Left lobe of liver (tissue), 2 donors: ENCODE measurements around the gene DNAH2. TPM values are rescaled to one million over a fixed set of nuclear protein-coding genes. Genes with fewer than 3 reads are reported as not detected.
A peak's percentile ranks its signal among the peaks of the same experiment; 100 is the strongest.

Experiments
- ATAC-seq: fragments of 200-7000 bp; cut with Tn5 transposase; one replicate; pipeline ENCODE4 v1.9.1; 2020; ENCODE audit warnings: mild to moderate bottlenecking, moderate library complexity
- DNase-seq: peaks from one replicate; pipeline ENCODE4 v3.0.0-alpha.2; 2020; ENCODE audit warnings: low spot score
- total RNA-seq: library from RNA; stranded (reverse); gene quantifications from one replicate; pipeline ENCODE4 v1.2.1, GENCODE V29; 2021
- donor health status: DM: no; HTN: no; CAD: no; lungs with moderate emphysema.
- donor health status: DM: no; HTN: yes; CAD: no.

DNAH2 gene
- total RNA-seq, 1 donor from 2014 or later, result 0.15 TPM

GRCh38 chr17:7837408-7838088 lies 120.0 kb downstream of the DNAH2 start:
- DNase-seq (no peak), ATAC-seq (no peak)

- no peak for ATAC-seq
- DNase-seq, result no peak
Observed at GRCh38 chr17:7838090-7839075, 120.8 kb downstream of the DNAH2 start.

DNA sequence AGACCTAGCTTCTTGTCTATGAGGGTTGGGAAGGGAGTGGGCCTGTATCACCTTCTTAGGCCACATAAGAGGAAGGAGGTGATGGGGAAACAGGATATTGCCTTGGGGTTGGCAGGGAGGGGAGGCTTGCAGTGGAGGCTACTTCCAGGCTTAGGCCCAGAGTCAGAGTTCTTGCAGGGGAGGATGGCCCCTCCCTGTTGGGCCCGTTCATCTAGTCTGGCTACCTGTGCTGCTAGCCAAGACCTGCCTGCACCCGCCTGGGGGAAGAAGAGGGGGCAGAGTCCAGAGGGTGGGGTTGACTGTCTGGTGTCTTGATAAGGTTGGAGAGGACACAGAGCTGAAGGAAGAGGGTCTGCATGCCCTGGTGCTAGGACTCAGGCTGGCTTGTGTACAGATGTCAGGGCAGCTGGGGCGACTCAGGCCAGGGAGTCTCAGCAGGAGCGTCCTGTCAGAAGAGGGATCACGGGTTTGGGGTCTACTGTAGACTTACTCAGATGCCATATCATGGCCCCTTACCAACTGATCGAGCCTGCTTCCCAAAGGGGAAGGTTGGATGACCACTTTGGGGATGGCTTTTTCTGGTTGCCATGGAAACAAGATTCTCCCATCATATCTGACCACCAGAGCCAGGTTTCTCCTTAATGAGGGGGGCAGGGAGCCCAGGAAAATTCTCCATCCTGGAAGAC lies 121.8 kb downstream of the DNAH2 start:
- ATAC-seq, result no peak
- DNase-seq, result no peak

DNA sequence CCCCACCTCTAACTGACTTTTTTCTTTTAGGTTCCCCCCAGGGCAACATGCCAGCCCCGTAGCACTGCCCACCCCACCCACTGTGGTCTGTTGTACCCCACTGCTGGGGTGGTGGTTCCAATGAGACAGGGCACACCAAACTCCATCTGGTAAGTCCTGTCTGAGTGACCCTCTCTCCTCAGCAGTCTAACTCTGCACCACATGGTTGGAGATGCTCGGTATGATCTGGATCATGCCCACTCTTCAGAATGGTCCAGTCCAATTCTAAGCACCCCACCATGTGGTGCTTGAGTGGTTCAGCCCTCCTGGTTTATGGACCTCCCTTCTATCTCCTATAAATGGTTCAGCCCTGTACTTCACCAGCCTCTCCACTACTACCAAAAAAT lies 122.3 kb downstream of the DNAH2 start:
- ATAC-seq (no peak), DNase-seq (no peak)

- DNase-seq, result no peak
- ATAC-seq, result no peak
Observed at GRCh38 chr17:7840441-7840840, 122.9 kb downstream of the DNAH2 start.

- ATAC-seq, result no peak
- no peak for DNase-seq
Observed at GRCh38 chr17:7840875-7841274, 123.3 kb downstream of the DNAH2 start.

GRCh38 chr17:7841396-7841914 lies 123.9 kb downstream of the DNAH2 start:
- ATAC-seq (peak; percentile 34), DNase-seq (peak; percentile 83)

GRCh38 chr17:7841915-7842379 lies 124.4 kb downstream of the DNAH2 start:
- peak; percentile 94 for DNase-seq
- ATAC-seq, result peak; percentile 61

- peak; percentile 2 for ATAC-seq
Observed at GRCh38 chr17:7842380-7843256, 125.1 kb downstream of the DNAH2 start.

GRCh38 chr17:7843257-7843535 lies 125.7 kb downstream of the DNAH2 start:
- DNase-seq (no peak), ATAC-seq (no peak)

More at GRCh38 chr17:7842380-7843256, 125.1 kb downstream of the DNAH2 start:
- DNase-seq, result peak; percentile 72

GRCh38 chr17:7843536-7844291 lies 126.2 kb downstream of the DNAH2 start:
- peak; percentile 91 for DNase-seq
- peak; percentile 61 for ATAC-seq

DNA sequence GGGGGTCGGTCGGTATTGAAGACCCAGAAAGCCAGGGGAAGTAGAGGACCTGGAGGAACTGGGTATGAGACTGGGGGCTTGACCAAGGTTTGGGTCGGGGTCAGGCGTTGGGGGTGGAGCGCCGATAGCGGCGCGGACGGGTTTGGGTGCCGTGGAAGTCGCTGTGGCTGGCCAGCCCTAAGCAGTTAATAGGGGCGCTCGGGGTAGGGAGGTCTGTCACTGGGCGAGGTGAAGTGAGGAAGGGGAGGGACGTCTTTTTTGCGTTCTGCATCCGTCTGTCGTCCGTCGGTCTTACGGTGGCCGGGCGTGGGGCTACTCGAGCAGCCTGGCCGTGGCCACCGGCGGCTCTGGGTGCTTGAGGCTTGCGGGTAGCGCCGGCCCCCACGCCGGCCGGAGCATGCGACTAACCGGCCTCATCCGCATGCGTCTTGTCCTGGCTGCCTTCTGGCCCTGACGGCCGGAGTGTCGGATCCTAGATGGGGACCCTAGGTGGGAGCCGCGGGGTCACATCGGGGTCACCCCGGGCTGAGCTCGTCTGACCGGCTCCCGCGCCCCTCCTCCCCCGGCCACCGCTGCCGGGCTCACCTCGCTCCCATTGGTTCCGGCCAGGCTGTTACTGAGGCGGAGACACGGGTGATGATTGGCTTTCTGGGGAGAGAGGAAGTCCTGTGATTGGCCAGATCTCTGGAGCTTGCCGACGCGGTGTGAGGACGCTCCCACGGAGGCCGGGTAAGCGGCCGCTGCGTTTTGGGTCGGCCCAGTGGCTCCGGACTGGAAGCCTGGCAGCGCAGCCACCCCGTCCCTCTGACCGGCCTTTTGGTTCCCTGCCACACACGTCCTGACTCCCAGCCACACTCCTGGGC lies 127.0 kb downstream of the DNAH2 start:
- ATAC-seq, result peak; percentile 64

DNA sequence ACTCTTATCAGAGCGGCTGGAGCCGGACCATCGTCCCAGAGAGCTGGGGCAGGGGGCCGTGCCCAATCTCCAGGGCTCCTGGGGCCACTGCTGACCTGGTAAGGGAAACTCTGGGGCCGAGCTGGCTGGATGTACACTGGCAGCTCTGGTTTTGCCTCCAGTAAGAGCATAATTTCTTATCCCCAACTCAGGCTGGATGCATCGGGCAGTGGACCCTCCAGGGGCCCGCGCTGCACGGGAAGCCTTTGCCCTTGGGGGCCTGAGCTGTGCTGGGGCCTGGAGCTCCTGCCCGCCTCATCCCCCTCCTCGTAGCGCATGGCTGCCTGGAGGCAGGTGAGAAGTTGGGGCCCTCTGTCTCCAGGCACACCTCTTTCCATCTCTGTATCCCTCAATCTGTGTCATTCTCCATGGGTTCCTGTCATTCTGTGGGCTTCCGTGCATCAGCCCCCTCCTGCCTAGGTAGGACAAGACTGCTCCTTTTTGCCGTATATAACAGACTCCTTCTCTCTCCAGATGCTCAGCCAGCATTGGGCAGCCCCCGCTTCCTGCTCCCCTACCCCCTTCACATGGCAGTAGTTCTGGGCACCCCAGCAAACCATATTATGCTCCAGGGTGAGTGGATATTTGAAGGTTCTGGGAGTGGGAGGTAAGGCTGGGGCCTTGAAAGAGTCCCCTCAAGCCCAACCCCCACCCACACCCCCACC lies 128.0 kb downstream of the DNAH2 start:
- DNase-seq, result no peak

More for the DNA sequence above, 127.0 kb downstream of the DNAH2 start:
- DNase-seq, result peak; percentile 93

GRCh38 chr17:7846063-7846735 lies 128.7 kb downstream of the DNAH2 start:
- no peak for ATAC-seq
- no peak for DNase-seq

More for the DNA sequence above, 128.0 kb downstream of the DNAH2 start:
- ATAC-seq, result no peak

- ATAC-seq (no peak), DNase-seq (no peak)
Observed at GRCh38 chr17:7846765-7847661, 129.5 kb downstream of the DNAH2 start.

DNA sequence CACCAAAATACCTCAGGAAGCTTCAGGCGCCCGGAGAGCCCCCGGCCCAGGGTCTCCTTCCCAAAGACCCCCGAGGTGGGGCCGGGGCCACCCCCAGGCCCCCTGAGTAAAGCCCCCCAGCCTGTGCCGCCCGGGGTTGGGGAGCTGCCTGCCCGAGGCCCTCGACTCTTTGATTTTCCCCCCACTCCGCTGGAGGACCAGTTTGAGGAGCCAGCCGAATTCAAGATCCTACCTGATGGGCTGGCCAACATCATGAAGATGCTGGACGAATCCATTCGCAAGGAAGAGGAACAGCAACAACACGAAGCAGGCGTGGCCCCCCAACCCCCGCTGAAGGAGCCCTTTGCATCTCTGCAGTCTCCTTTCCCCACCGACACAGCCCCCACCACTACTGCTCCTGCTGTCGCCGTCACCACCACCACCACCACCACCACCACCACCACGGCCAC lies 130.6 kb downstream of the DNAH2 start:
- ATAC-seq, result no peak
- DNase-seq, result no peak
